HepG2 (cell line): ENCODE results near the gene PACSIN1. TPM values are rescaled to one million over a fixed set of nuclear protein-coding genes. Genes with fewer than 3 reads are reported as not detected.

Source experiments
- ATAC-seq: fragments of 200-7000 bp; cut with Tn5 transposase; 3 replicates; pipeline ENCODE4 v1.9.1; 2020; ENCODE audit warnings: mild to moderate bottlenecking, moderate library complexity
- BruUV-seq: library from RNA; stranded (reverse); fragments of 400-500 nt; replicated peaks from 2 replicates; lab custom pipeline; 2021; lab: Mats Ljungman, UMichigan
- CTCF ChIA-PET: fragments of 300-600 bp; formaldehyde crosslinking; extraction: SDS; loops from one replicate; lab custom pipeline; 2021; ENCODE audit warnings: low total read pairs, inconsistent platforms, low intra/inter-chr PET ratio; lab: Yijun Ruan, JAX
- POLR2A ChIA-PET: fragments of 350-600 bp; sonication (Branson Sonifier 250); formaldehyde crosslinking; loops from one replicate; lab custom pipeline; 2020; ENCODE audit warnings: antibody characterized with exemption, inconsistent platforms; lab: Yijun Ruan, JAX
- DNase-seq: peaks from one replicate; pipeline ENCODE4 v3.0.0-alpha.2; 2015; ENCODE audit warnings: low spot score
- FAIRE-seq: peaks from 3 replicates; lab custom pipeline; 2011; peaks lifted over from hg19 to GRCh38; lab: Jason Lieb, UNC
- H2AFZ ChIP-seq: one replicate; pipeline ENCODE4 v1.6.1; 2011; ENCODE audit warnings: low read length, inconsistent platforms
- H3K27ac ChIP-seq: fragments of 300-600 bp; 3 replicates; pipeline ENCODE4 v1.8.0; 2011; ENCODE audit warnings: mixed run types, mild to moderate bottlenecking, mixed read lengths, low read length, inconsistent platforms; ENCODE audit not compliant: insufficient read depth; ENCODE audit errors: extremely low read length
- H3K27me3 ChIP-seq, 2 experiments: fragments of 200-600 bp in 1 of 2; 2 replicates in 1 of 2; 3 replicates in 1 of 2; pipeline versions ENCODE4 v1.6.0 to v1.8.0; 2011; ENCODE audit warnings: low read length in 2 of 2, mild to moderate bottlenecking in 2 of 2, moderate library complexity in 2 of 2, inconsistent platforms in 1 of 2; ENCODE audit not compliant: insufficient read depth in 2 of 2, control insufficient read depth in 1 of 2
- H3K36me3 ChIP-seq, 2 experiments: fragments of 200-600 bp in 1 of 2; replicated peaks in 1 of 2; 2 replicates in 1 of 2; 3 replicates in 1 of 2; pipeline versions ENCODE4 v1.5.1 to v1.8.0; 2011; ENCODE audit warnings: low read length in 2 of 2, inconsistent platforms in 1 of 2; ENCODE audit not compliant: insufficient read depth in 2 of 2, control insufficient read depth in 1 of 2
- H3K4me1 ChIP-seq: 2 replicates; pipeline ENCODE4 v1.5.1; 2012; ENCODE audit warnings: low read length, inconsistent platforms; ENCODE audit not compliant: insufficient read depth
- H3K4me2 ChIP-seq: 2 replicates; pipeline ENCODE4 v1.6.0; 2011; ENCODE audit warnings: low read depth, low read length, inconsistent platforms
- H3K4me3 ChIP-seq, 3 experiments: fragments of 200-600 bp in 1 of 3; sonication (generic), shearing (Covaris generic) in 1 of 3; replicated peaks in 1 of 3; 2 replicates each; pipeline ENCODE4 v1.5.1; 2011 to 2016; ENCODE audit warnings: low read length in 3 of 3, inconsistent platforms in 2 of 3, low read depth in 2 of 3, mild to moderate bottlenecking in 2 of 3, control low read depth in 1 of 3, mixed read lengths in 1 of 3; ENCODE audit not compliant: insufficient read depth in 1 of 3
- H3K79me2 ChIP-seq: one replicate; pipeline ENCODE4 v1.6.1; 2011; ENCODE audit warnings: low read length, inconsistent platforms; ENCODE audit not compliant: insufficient read depth
- H3K9ac ChIP-seq: 2 replicates; pipeline ENCODE4 v1.6.0; 2011; ENCODE audit warnings: mild to moderate bottlenecking, low read depth, low read length, inconsistent platforms; ENCODE audit not compliant: insufficient read depth
- H3K9me3 ChIP-seq: 2 replicates; pipeline ENCODE4 v1.5.1; 2012; ENCODE audit warnings: mild to moderate bottlenecking, low read length
- H4K20me1 ChIP-seq: 2 replicates; pipeline ENCODE4 v1.6.0; 2011; ENCODE audit warnings: inconsistent platforms, mild to moderate bottlenecking, low read length, moderate library complexity; ENCODE audit not compliant: insufficient read depth
- CEBPG ChIP-seq: IDR thresholded peaks from 2 replicates; pipeline ENCODE4 v1.6.1; 2016
- ERF ChIP-seq: IDR thresholded peaks from 2 replicates; pipeline ENCODE4 v1.6.1; 2018; ENCODE audit warnings: missing biosample characterization, missing genetic modification reagents
- FOXK2 ChIP-seq: fragments of 450-650 bp; IDR thresholded peaks from 2 replicates; pipeline ENCODE4 v1.6.1; 2016
- HDAC2 ChIP-seq: sonication (generic); formaldehyde crosslinking; IDR thresholded peaks from 2 replicates; pipeline ENCODE4 v1.4.0; 2020; ENCODE audit warnings: missing genetic modification reagents
- JARID2 ChIP-seq: sonication (generic); formaldehyde crosslinking; IDR thresholded peaks from 2 replicates; pipeline ENCODE4 v1.8.1; 2023; ENCODE audit warnings: missing genetic modification reagents, inconsistent platforms; ENCODE audit not compliant: insufficient replicate concordance
- MBD4 ChIP-seq: IDR thresholded peaks from 2 replicates; pipeline ENCODE4 v1.6.1; 2012; ENCODE audit warnings: low read length, inconsistent platforms, borderline replicate concordance
- MED8 ChIP-seq: sonication (generic); formaldehyde crosslinking; IDR thresholded peaks from 2 replicates; pipeline ENCODE4 v1.8.1; 2023; ENCODE audit warnings: mild to moderate bottlenecking, missing genetic modification reagents; ENCODE audit not compliant: insufficient replicate concordance
- NFATC3 ChIP-seq: sonication (generic); formaldehyde crosslinking; IDR thresholded peaks from 2 replicates; pipeline ENCODE4 v1.5.1; 2020; ENCODE audit warnings: mild to moderate bottlenecking, missing genetic modification reagents
- STAG1 ChIP-seq: sonication (generic); formaldehyde crosslinking; IDR thresholded peaks from 2 replicates; pipeline ENCODE4 v1.4.0; 2020; ENCODE audit warnings: missing genetic modification reagents
- XRCC5 ChIP-seq: fragments of 200-400 bp; formaldehyde crosslinking; optimal IDR thresholded peaks from 2 replicates; pipeline ENCODE3; 2017; ENCODE audit warnings: mild to moderate bottlenecking, low read length
- ZFX ChIP-seq: sonication (generic); formaldehyde crosslinking; IDR thresholded peaks from 2 replicates; pipeline ENCODE4 v1.4.0; 2020; ENCODE audit warnings: mild to moderate bottlenecking, low read depth, missing genetic modification reagents, moderate library complexity
- ZKSCAN8 ChIP-seq: IDR thresholded peaks from 2 replicates; pipeline ENCODE4 v1.6.1; 2016; ENCODE audit warnings: borderline replicate concordance, missing genetic modification reagents, missing compliant biosample characterization
- ZMYM3 ChIP-seq: sonication (generic); formaldehyde crosslinking; IDR thresholded peaks from 2 replicates; pipeline ENCODE4 v1.5.1; 2020; ENCODE audit warnings: mild to moderate bottlenecking, missing genetic modification reagents
- ZMYM4 ChIP-seq: sonication (generic); formaldehyde crosslinking; IDR thresholded peaks from 2 replicates; pipeline ENCODE4 v1.8.1; 2023; ENCODE audit warnings: mild to moderate bottlenecking, missing genetic modification reagents
- ZNF124 ChIP-seq: sonication (generic); formaldehyde crosslinking; IDR thresholded peaks from 2 replicates; pipeline ENCODE4 v1.4.0; 2020; ENCODE audit warnings: missing genetic modification reagents
- ZNF224 ChIP-seq: sonication (generic); formaldehyde crosslinking; IDR thresholded peaks from 2 replicates; pipeline ENCODE4 v1.5.0; 2020; ENCODE audit warnings: mild to moderate bottlenecking, missing genetic modification reagents
- ZNF816 ChIP-seq: sonication (generic); formaldehyde crosslinking; IDR thresholded peaks from 2 replicates; pipeline ENCODE4 v1.8.0; 2022; ENCODE audit warnings: missing genetic modification reagents, mild to moderate bottlenecking, borderline replicate concordance
- WGBS: methylation state at CpG from one replicate; pipeline ENCODE4 v1.1.6; 2017; ENCODE audit warnings: low lambda C conversion rate; 5-methylcytosine and 5-hydroxymethylcytosine counted together
- in situ Hi-C: cut with HindIII; loops from 2 replicates; pipeline ENCODE4 v1.10.0; 2017; ENCODE audit warnings: low pct_unique_long_range_greater_than_20kb; ENCODE audit not compliant: extremely low pct_ligation_motif_present
- intact Hi-C: fragments of 100-400 bp; cut with micrococcal nuclease; formaldehyde crosslinking; loops from one replicate; pipeline ENCODE4 v1.10.0; 2022; ENCODE audit not compliant: unreplicated experiment
- polyA plus RNA-seq, 8 experiments: library from polyadenylated mRNA; depleted of rRNA in 3 of 8; stranded (reverse) in 7 of 8; unstranded in 1 of 8; fragments of >200 nt; fragmentation: Illumina TruSeq in 4 of 8; extraction: Trizol in 4 of 8; gene quantifications; 2 replicates each; pipeline versions ENCODE4 v1.2.1 to v1.2.3, GENCODE V29; 2011 to 2016; ENCODE audit warnings: low read depth in 4 of 8, missing spikeins in 1 of 8, mixed read lengths in 1 of 8; ENCODE audit not compliant: insufficient read depth in 1 of 8
- total RNA-seq, 5 experiments: library from RNA; depleted of rRNA; stranded (reverse); fragments of >200 nt; fragmentation: Illumina TruSeq; extraction: Trizol; gene quantifications; 2 replicates each; pipeline ENCODE4 v1.2.3, GENCODE V29; 2016; ENCODE audit warnings: low read depth in 1 of 5
- TF ChIP-seq, protein P1 (sequence below): IDR thresholded peaks from 2 replicates; pipeline ENCODE4 v1.6.1; 2016; ENCODE audit warnings: low read depth, borderline replicate concordance
- TF ChIP-seq, protein P2 (sequence below): sonication (generic); formaldehyde crosslinking; IDR thresholded peaks from 2 replicates; pipeline ENCODE4 v1.4.0; 2020; ENCODE audit warnings: missing genetic modification reagents, borderline replicate concordance
- TF ChIP-seq, protein P3 (sequence below): sonication (generic); formaldehyde crosslinking; IDR thresholded peaks from 2 replicates; pipeline ENCODE4 v1.8.0; 2022; ENCODE audit warnings: missing genetic modification reagents, mild to moderate bottlenecking, borderline replicate concordance

Gene PACSIN1
- total and polyA plus RNA-seq, 2 of the 13 experiments (the other 11 are each of a cell fraction or from before 2014, with no cell fraction given) = not detected

DNA sequence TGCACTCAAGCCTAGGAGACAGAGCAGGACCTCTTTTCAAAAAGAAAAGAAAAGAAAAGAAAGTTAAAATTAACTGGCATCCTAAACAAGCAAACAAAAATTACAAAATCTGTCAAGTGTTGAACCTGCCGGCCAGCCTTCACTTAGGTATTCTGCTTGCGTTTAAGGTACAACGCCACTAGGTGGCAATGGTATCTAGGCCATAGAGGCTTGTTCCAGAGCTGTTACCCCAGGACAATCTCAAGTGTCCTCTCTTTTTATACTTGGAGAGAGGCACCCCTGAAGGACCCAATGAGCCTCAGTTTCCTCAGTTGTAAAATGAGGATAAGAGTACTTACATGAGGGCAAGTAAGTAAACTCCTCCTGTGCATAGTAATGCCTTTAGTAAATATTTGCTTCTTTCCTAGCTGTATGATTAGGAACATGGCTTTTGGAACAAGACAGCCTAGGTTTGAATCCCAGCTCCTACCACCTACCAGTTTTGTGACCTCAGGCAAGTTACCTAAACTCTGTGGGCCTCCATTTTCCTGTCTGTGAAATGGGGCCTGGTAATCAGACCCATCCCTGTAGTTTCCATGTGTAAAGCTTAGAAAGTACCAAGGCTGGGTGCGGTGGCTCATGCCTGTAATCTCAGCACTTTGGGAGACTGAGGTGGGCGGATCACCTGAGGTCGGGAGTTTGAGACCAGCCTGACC is 5.8 kb upstream of the PACSIN1 start:
- in situ Hi-C loops = loop anchor here (10.0 kb wide), 1 partner anchor 145 kb away; no protein-coding TSS in a partner anchor
- TF ChIP-seq ZFX (CRISPR knock-in tag) = 0 out of 2 replicates have a peak, but pooled peaks have one; percentile 20
- 0 out of 2 replicates have a peak, but pooled peaks have one; percentile 35 for TF ChIP-seq HDAC2 (CRISPR knock-in tag)
- no peak for TF ChIP-seq MED8 (CRISPR knock-in tag)
- TF ChIP-seq ZKSCAN8 = 0 out of 2 replicates have a peak, but pooled peaks have one; percentile 35
- TF ChIP-seq ZMYM4 (CRISPR knock-in tag) = no peak
- TF ChIP-seq MBD4 = no peak
- peak; percentile 66; the same call in 1 of the 2 replicates for TF ChIP-seq ZMYM3 (CRISPR knock-in tag)
- peak; percentile 49 for TF ChIP-seq XRCC5
- no peak for TF ChIP-seq JARID2 (CRISPR knock-in tag)
- no peak for TF ChIP-seq NFATC3 (CRISPR knock-in tag)
- peak; percentile 91 for TF ChIP-seq STAG1
- TF ChIP-seq, protein P1, sequence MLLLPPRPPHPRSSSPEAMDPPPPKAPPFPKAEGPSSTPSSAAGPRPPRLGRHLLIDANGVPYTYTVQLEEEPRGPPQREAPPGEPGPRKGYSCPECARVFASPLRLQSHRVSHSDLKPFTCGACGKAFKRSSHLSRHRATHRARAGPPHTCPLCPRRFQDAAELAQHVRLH (CRISPR knock-in tag) = peak; percentile 80; the same call in 1 of the 2 replicates
- TF ChIP-seq ERF (CRISPR knock-in tag) = peak; percentile 38; the same call in 1 of the 2 replicates
- no peak for TF ChIP-seq ZNF224 (CRISPR knock-in tag)
- TF ChIP-seq, protein P2, sequence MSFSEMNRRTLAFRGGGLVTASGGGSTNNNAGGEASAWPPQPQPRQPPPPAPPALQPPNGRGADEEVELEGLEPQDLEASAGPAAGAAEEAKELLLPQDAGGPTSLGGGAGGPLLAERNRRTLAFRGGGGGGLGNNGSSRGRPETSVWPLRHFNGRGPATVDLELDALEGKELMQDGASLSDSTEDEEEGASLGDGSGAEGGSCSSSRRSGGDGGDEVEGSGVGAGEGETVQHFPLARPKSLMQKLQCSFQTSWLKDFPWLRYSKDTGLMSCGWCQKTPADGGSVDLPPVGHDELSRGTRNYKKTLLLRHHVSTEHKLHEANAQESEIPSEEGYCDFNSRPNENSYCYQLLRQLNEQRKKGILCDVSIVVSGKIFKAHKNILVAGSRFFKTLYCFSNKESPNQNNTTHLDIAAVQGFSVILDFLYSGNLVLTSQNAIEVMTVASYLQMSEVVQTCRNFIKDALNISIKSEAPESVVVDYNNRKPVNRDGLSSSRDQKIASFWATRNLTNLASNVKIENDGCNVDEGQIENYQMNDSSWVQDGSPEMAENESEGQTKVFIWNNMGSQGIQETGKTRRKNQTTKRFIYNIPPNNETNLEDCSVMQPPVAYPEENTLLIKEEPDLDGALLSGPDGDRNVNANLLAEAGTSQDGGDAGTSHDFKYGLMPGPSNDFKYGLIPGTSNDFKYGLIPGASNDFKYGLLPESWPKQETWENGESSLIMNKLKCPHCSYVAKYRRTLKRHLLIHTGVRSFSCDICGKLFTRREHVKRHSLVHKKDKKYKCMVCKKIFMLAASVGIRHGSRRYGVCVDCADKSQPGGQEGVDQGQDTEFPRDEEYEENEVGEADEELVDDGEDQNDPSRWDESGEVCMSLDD = no peak
- no peak for TF ChIP-seq FOXK2
- TF ChIP-seq ZNF816 (CRISPR knock-in tag) = no peak
- TF ChIP-seq CEBPG (CRISPR knock-in tag) = peak; percentile 23; the same call in 1 of the 2 replicates
- TF ChIP-seq ZNF124 (CRISPR knock-in tag) = no peak
- TF ChIP-seq, protein P3, sequence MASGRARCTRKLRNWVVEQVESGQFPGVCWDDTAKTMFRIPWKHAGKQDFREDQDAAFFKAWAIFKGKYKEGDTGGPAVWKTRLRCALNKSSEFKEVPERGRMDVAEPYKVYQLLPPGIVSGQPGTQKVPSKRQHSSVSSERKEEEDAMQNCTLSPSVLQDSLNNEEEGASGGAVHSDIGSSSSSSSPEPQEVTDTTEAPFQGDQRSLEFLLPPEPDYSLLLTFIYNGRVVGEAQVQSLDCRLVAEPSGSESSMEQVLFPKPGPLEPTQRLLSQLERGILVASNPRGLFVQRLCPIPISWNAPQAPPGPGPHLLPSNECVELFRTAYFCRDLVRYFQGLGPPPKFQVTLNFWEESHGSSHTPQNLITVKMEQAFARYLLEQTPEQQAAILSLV (CRISPR knock-in tag) = no peak

More for the DNA sequence above, 5.8 kb upstream of the PACSIN1 start:
- Histone ChIP-seq H3K27ac (no peak overlapping the region), H3K4me2 (no peak overlapping the region), H3K27me3 (peaks cover under 1 to 10% of the 10 kb centered on the region in 2 experiments; a peak in 1 of 5 replicates), H3K4me3 (no peak overlapping the region), H3K36me3 (no peaks in the 10 kb centered on the region), H2AFZ (no peak overlapping the region), H3K9ac (no peak overlapping the region), H4K20me1 (no peaks in the 10 kb centered on the region), H3K79me2 (no peaks in the 10 kb centered on the region), H3K4me1 (peaks cover 52% of the 10 kb centered on the region), H3K9me3 (no peaks in the 10 kb centered on the region)
- CTCF ChIA-PET = interaction anchor here (3.2 kb wide), 1 partner anchor 149 kb away, joined by 29 read pairs; no protein-coding TSS in a partner anchor
- POLR2A ChIA-PET = interaction anchor here (1.3 to 2.7 kb wide), 2 partner anchors 149 to 297 kb away, joined by 3 to 17 read pairs; no protein-coding TSS in a partner anchor
- FAIRE-seq (peak; percentile 93), ATAC-seq (peak; percentile 25; the same call in 2 of the 3 replicates), DNase-seq (peak; percentile 59)
- BruUV-seq = no TSS peak
- WGBS = 16% methylated on average over 6 of the region's 6 CpGs
- intact Hi-C loops = loop anchor here (1.0 kb wide), 2 partner anchors 100 to 149 kb away; no protein-coding TSS in a partner anchor
